OCI-LY7 (cell line): ENCODE data around the gene CNTRL. TPM values are rescaled to one million over a fixed set of nuclear protein-coding genes. Genes with fewer than 3 reads are reported as not detected.

Experiments
- BruUV-seq: library from RNA; stranded (reverse); fragments of 400-500 nt; replicated peaks from 2 replicates; lab custom pipeline; 2021; lab: Mats Ljungman, UMichigan
- CTCF ChIA-PET: fragments of 300-600 bp; sonication (Branson Sonifier 250); formaldehyde crosslinking; loops from one replicate; lab custom pipeline; 2022; ENCODE audit warnings: antibody characterized with exemption; ENCODE audit not compliant: unreplicated experiment; lab: Charles Lee
- POLR2A ChIA-PET: fragments of 300-600 bp; sonication (Branson Sonifier 250); formaldehyde crosslinking; loops from one replicate; lab custom pipeline; 2022; ENCODE audit warnings: antibody characterized with exemption; lab: Charles Lee
- DNase-seq: peaks from one replicate; pipeline ENCODE4 v3.0.0-alpha.2; 2015; ENCODE audit warnings: low spot score
- H2AFZ ChIP-seq: fragments of 200-600 bp; sonication (generic), shearing (Covaris generic); 2 replicates; pipeline ENCODE4 v1.6.1; 2014; ENCODE audit warnings: mild to moderate bottlenecking, antibody characterized with exemption, low read length, moderate library complexity
- H3K27ac ChIP-seq: fragments of 200-600 bp; sonication (generic); 2 replicates; pipeline ENCODE4 v1.5.1; 2014; ENCODE audit warnings: mixed run types, low read depth, mild to moderate bottlenecking, moderate library complexity, low read length, inconsistent platforms; ENCODE audit not compliant: poor library complexity, severe bottlenecking
- H3K36me3 ChIP-seq: fragments of 200-600 bp; sonication (generic); 2 replicates; pipeline ENCODE4 v1.6.1; 2014; ENCODE audit warnings: mild to moderate bottlenecking, antibody characterized with exemption, low read length, moderate library complexity, mixed read lengths; ENCODE audit not compliant: insufficient read depth
- H3K4me1 ChIP-seq: fragments of 200-600 bp; sonication (generic); 2 replicates; pipeline ENCODE4 v1.5.1; 2014; ENCODE audit warnings: mild to moderate bottlenecking, low read length; ENCODE audit not compliant: insufficient read depth, poor library complexity, severe bottlenecking
- H3K4me2 ChIP-seq: fragments of 200-600 bp; sonication (generic); 2 replicates; pipeline ENCODE4 v1.6.1; 2014; ENCODE audit warnings: mild to moderate bottlenecking, low read length
- H3K4me3 ChIP-seq: fragments of 200-600 bp; sonication (generic); 2 replicates; pipeline ENCODE4 v1.5.1; 2014; ENCODE audit warnings: mild to moderate bottlenecking, low read depth, low read length; ENCODE audit not compliant: poor library complexity, severe bottlenecking
- H3K79me2 ChIP-seq: fragments of 200-600 bp; sonication (generic); 2 replicates; pipeline ENCODE4 v1.6.1; 2016; ENCODE audit warnings: low read depth, mild to moderate bottlenecking, low read length, moderate library complexity, mixed read lengths; ENCODE audit not compliant: insufficient read depth
- H3K9me2 ChIP-seq: fragments of 200-600 bp; sonication (generic); 2 replicates; pipeline ENCODE4 v1.6.1; 2016; ENCODE audit warnings: mild to moderate bottlenecking, low read length, mixed read lengths; ENCODE audit not compliant: insufficient read depth
- H3K9me3 ChIP-seq: fragments of 200-600 bp; sonication (generic); 2 replicates; pipeline ENCODE4 v1.6.1; 2014; ENCODE audit warnings: mild to moderate bottlenecking, mixed run types, low read length, mixed read lengths
- H4K20me1 ChIP-seq: fragments of 200-600 bp; sonication (generic); 2 replicates; pipeline ENCODE4 v1.6.1; 2014; ENCODE audit warnings: mild to moderate bottlenecking, antibody characterized with exemption, low read length, moderate library complexity, mixed read lengths; ENCODE audit not compliant: insufficient read depth
- CTCF ChIP-seq: fragments of 200-600 bp; sonication (generic); conservative IDR thresholded peaks from 2 replicates; pipeline ENCODE4 v1.5.1; 2014; ENCODE audit warnings: mild to moderate bottlenecking, antibody characterized with exemption, low read length, moderate library complexity, mixed read lengths
- EZH2phosphoT487 ChIP-seq: fragments of 200-600 bp; sonication (generic); IDR thresholded peaks from 2 replicates; pipeline ENCODE4 v1.6.1; 2018; ENCODE audit warnings: low read depth, borderline replicate concordance, mild to moderate bottlenecking, mixed run types, antibody characterized with exemption, low read length, moderate library complexity, mixed read lengths
- intact Hi-C: fragments of 100-400 bp; cut with micrococcal nuclease; formaldehyde crosslinking; loops from one replicate; pipeline ENCODE4 v1.10.0; 2022; ENCODE audit not compliant: unreplicated experiment
- total RNA-seq, 2 experiments: library from RNA; depleted of rRNA in 1 of 2; stranded (reverse); fragments of >200 nt in 1 of 2; shearing (Covaris generic) in 1 of 2; gene quantifications; 2 replicates each; pipeline ENCODE4 v1.2.3, GENCODE V29; 2014 to 2022

CNTRL gene
- total RNA-seq, 2 experiments from 2014 or later, result 81.4 to 113 TPM

- POLR2A ChIA-PET, result interaction anchor here (0.7 to 3.4 kb wide), 6 partner anchors 13 to 130 kb away, joined by 3 to 14 read pairs (median 4); no protein-coding TSS in a partner anchor
Observed at GRCh38 chr9:121198512-121199042, 123.8 kb downstream of the CNTRL start.

GRCh38 chr9:121199921-121200320, 125.2 kb downstream of the CNTRL start:
- Histone ChIP-seq H3K27ac (peak overlapping the region; percentile 81), H2AFZ (no peak overlapping the region), H3K4me3 (peak overlapping the region; percentile 99), H3K9me3 (no peaks in the 10 kb centered on the region), H3K4me1 (peaks cover 60% of the 10 kb centered on the region), H4K20me1 (peaks cover 56% of the 10 kb centered on the region), H3K79me2 (peaks cover 72% of the 10 kb centered on the region), H3K4me2 (peak overlapping the region; percentile 98), H3K9me2 (no peaks in the 10 kb centered on the region), H3K36me3 (peaks cover 22% of the 10 kb centered on the region; the same call in 1 of the 2 replicates)
- intact Hi-C loops, result loop anchor here (2.0 to 10.0 kb wide), 3 partner anchors 127 to 445 kb away; partner anchors contain the start of gene PHF19
- no peak for DNase-seq
- BruUV-seq, result no TSS peak
- ChIA-PET CTCF (interaction anchor here (1.0 to 1.4 kb wide), 2 partner anchors 14 to 16 kb away, joined by 3 read pairs; no protein-coding TSS in a partner anchor), POLR2A (interaction anchor here (0.6 to 3.4 kb wide), 11 partner anchors 11 to 745 kb away, joined by 3 to 16 read pairs (median 4); no protein-coding TSS in a partner anchor)
- TF ChIP-seq EZH2phosphoT487 (no peak), CTCF (no peak)

More at GRCh38 chr9:121198512-121199042, 123.8 kb downstream of the CNTRL start:
- Histone ChIP-seq H3K79me2 (peaks cover 85% of the 10 kb centered on the region), H3K27ac (no peak overlapping the region), H3K9me3 (no peaks in the 10 kb centered on the region), H3K9me2 (no peaks in the 10 kb centered on the region), H2AFZ (no peak overlapping the region), H3K4me1 (peaks cover 72% of the 10 kb centered on the region), H3K36me3 (peaks cover 22% of the 10 kb centered on the region; the same call in 1 of the 2 replicates), H4K20me1 (peaks cover 59% of the 10 kb centered on the region), H3K4me2 (peak overlapping the region; percentile 98), H3K4me3 (peak overlapping the region; percentile 99)
- no peak for DNase-seq
- CTCF ChIA-PET, result interaction anchor here (1.4 kb wide), 1 partner anchor 13 kb away, joined by 3 read pairs; no protein-coding TSS in a partner anchor
- TF ChIP-seq CTCF (no peak), EZH2phosphoT487 (no peak)
- BruUV-seq, result no TSS peak
- intact Hi-C loops, result no loop called here
